CD4-positive, alpha-beta T cell treated with Interleukin-21 for 1 hour (primary cell): ENCODE measurements around the gene KRTAP12-1.
A peak's percentile ranks its signal among the peaks of the same experiment; 100 is the strongest.
"Not testable (repeated sequence)": the region's sequence is repeated elsewhere in the genome, so short reads cannot be mapped to it uniquely, and the experiment has no call there.

Source experiments
- DNase-seq: peaks from one replicate; pipeline ENCODE4 v3.0.0-alpha.2; 2020

Gene KRTAP12-1

DNA sequence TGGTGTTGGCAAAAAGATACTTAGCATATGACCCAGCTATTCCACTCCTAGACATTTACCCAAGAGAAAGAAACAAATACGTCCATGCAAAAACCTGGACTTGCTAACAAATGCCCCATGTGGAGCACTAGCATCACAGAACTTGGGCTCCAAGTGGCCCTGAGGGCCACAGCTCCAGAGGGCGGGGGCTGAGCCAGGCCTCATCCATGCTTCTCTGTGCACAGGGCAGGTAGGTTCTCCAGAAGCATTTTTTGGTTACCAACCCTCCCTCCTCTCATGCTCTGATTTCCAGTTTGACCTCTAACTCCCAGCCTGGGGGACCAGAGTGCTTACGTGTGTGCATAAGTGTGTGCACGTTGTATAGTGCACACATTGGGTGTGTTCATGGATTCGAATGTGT, 17.3 kb downstream of the KRTAP12-1 start:
- DNase-seq = no peak

DNA sequence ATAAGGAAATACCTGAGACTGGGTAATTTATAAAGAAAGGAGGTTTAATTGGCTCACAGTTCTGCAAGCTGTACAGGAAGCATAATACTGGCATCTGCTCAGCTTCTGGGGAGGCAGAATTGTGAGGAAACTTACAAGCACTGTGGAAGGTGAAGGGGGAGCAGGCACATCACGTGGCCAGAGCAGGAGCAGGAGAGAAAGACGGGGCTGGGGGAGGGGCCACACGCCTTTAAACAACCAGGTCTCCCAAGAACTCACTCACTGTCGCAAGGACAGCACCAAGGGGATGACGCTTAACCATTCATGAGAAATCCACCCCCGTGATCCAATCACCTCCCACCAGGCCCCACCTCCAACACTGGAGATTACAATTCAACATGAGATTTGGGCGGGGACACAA, 20.4 kb downstream of the KRTAP12-1 start:
- DNase-seq = not testable (repeated sequence)

DNA sequence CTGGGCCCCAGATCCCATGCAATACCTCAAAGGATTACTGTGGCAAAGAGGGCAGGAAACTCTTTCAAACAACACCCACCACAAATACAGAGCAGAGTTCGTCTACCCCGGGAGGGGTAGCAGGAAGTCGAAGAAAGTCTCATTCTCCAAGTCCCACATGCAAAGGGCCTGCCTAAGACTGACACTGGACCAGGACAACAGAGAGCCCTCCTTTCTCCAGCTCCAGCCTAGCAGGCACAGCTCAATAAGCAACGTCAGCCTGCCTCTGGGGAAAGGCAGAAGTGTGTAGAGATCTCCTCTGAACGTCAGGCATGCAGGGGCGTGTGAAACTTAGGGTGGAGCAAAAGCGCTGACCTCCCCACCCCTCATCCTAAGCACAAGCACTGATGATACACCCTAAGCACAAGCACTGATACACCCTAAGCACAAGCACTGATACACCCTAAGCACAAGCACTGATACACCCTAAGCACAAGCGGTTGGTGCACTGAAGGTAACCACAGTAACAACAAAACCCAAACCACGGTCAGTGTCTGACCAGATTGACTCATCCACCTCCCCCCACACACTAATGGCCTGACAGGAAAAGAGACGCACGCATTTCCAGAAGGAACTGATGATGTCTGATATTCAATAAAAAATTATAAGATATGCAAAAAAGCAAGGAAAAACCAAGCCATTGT, 22.9 kb downstream of the KRTAP12-1 start:
- DNase-seq = peak; percentile 38

DNA sequence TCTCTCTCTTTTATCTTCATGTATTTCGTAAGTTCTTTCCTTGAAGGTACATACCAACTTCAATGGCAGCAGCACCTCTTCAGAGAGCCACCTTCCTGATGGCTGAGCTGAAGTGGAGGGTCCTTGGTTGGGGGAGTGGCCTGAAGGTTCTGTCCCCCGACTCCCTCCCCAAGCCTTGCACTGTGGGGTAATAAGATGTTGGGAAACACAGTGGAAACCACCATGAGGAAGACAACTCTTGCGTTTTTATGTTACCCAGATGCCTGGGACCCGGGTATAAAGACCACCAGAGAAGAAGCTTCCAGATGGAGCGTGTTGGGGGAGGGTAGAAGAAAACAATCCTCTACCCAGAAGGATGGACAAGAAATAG, 23.4 kb downstream of the KRTAP12-1 start:
- DNase-seq = no peak

DNA sequence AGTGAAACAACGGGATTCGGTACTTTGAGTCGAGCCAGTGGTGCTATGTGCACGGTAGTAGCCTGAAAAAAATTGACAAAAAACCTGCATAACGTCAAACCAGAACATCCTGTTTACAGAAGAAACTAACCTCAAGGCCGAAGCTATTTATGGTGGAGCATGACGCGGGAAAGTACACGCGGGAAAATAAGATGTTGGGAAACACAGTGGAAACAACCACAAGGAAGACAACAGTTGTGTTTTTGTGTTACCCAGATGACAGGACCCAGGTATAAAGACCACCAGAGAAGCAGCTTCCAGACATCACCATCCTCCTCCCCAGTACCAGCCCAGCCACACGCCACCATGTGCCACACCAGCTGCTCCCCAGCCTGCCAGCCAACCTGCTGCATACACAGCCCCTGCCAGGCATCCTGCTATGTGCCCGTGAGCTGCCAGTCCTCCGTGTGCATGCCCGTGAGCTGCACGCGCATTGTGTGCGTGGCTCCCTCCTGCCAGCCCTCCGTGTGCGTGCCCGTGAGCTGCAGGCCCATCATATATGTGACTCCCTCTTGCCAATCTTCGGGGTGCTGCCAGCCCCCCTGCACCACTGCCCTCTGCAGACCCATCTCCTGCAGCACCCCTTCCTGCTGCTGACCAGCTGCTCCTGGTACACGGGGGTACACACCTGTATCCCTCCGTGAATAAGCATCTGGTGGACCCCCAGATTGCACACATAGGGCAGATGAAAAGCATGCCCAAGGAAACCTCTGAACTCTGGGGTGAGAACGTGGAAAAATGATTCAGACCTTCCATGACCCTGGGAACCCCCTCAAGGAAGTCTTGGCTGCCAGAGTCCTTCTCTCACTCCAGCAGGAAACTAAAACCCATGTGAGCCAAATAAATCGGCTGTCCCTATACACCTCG, 24.1 kb downstream of the KRTAP12-1 start, which contains the start of gene KRTAP12-3:
TSS of gene KRTAP12-3 (plus strand) at position 298 of the 906 bp plus-strand sequence. CDS start at position 346, 48 bp downstream.
- DNase-seq = peak; percentile 83

DNA sequence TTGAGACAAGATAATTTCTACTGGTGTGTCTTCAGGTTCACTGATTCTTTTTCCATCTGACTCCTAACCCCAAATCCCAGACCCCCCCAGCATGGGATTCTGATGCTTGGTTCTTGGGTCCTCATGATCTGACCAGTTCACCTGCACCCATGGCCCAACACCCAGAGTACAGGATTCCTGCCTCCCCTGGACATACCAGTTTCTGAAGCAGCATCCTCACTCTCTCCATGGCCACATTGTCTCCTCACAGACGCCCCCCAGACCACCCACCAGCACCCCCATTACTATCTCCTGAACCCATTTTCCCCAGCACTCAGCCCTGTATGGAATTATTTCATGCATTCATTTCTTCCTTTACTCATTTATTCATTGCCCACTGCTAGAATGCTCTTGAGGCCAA, 25.1 kb downstream of the KRTAP12-1 start:
- DNase-seq = no peak

DNA sequence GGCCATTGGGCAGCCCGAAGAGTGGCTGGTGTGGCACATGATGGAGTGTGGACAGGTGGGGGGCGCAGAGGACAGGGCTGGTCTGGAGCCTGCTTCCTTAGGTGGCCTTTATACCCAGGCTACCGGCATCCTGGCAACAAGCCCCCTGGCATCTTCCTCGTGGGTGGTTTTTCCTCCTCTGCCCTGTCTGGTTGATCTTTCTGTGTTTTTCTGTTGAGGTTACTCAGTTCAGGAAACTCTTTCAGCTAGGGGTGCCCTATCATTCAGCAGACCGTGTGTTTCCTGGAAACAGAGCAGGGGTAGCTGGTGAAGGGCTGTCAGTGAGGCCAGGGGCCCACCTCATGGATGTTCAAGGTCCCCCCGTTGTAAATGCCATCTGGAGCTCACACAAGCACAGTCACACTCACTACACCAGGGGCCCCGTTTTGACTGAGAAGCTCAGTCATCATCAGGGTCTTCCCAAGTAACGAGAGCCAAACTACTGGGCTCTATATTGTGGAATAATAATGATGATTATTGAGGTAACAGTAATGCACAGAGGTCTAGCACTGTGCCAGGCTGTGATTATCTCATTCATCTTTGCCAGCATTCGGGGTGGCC, 27.3 kb downstream of the KRTAP12-1 start, which contains the start of gene KRTAP12-4:
TSS of gene KRTAP12-4 (minus strand) at position 84 of the 600 bp plus-strand sequence. CDS start at position 39, 45 bp downstream.
- peak; percentile 28 for DNase-seq

DNA sequence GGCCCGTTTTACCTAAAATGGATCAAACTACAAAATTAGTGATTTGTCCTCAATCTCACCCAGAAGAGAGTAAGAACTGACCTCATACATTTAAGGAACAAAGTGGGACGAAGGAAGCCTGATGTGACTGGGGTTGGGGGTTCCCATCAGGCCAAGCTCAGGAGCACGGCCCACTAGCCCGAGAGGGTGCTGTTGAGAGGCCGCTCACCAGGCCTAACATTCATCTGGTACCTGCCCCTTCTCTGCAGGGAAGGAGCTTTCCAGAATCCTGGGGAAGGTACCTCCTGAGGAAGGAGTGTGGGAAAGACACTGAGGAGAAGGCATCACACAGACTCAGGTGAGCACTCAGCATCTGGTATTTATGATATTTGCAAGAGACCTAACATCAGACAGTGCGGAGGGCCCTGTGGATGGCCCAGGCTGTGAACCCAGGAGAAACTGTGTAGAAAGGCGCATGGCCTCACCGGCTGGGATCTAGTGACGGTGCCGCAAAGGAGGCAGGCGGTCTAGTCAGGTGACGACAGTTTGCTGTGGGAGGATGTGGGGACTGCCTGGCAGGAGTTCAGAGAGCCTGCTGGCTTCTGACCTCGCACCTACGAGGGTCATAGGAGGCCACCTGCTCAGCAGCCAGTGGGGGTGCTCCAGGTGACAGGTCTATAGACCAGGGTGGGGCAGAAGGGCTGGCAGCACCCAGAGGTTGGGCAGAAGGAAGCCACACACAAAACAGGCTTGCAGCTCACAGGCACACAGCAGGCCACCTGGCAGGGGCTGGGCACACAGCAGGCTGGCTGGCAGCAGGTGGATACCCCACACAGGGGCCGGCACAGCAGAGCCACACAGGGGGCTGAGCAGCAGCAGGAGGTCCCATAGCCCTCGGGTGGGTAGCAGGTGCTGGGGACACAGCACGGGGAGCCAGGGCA, 28.0 kb downstream of the KRTAP12-1 start:
- DNase-seq = peak; percentile 80

DNA sequence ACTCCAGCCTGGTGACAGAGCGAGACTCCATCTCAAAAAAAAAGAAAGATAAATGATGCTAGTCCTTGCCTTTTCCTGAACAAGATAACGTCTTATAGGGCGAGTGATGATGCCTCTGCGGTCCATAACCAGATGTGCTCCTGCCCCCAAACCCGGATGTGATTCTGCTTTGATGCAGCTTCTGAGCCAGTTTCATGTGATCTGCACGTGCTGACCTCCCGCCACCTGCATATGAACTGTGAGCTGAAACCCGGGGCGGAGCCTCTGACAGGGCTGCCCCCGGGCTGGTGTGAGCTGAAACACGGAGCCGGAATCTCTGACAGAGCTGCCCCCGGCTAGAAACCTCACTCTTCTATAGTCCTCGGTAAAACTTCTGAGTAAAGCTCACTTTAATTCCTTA, 28.8 kb downstream of the KRTAP12-1 start:
- DNase-seq = no peak

DNA sequence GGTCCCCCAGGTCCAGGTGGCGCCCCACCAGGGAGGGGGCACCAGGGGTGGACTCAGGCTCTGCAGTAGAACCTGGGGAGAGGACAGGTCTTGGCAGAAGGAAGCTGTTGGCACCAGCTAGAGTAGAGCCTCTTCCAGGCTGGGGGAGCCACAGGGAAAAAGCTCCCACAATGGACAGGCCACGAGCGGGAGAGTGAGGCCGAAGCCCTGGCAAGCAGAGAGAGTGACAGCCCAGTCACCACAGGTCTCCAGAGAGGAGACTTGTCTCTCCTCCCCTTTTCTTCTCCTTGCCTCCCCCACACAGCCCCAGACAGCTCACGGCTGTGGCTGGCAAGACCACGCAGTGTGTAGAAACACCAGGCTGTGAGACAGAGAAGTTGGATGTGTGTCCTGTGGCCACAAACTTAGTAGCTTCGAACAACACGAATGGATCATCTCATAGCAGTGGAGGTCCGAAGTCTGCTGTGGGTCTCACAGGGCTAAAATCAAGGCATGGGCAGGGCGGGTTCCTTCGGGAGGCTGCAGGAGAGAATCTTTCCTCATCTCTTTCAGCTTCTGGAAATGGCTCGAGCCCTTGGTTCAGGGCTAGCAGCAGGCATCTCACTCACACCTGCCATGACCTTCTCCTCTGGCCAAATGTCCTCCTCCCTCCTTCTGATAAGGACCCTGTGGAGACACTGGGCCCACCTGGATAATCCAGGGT, 30.8 kb downstream of the KRTAP12-1 start:
- no peak for DNase-seq

DNA sequence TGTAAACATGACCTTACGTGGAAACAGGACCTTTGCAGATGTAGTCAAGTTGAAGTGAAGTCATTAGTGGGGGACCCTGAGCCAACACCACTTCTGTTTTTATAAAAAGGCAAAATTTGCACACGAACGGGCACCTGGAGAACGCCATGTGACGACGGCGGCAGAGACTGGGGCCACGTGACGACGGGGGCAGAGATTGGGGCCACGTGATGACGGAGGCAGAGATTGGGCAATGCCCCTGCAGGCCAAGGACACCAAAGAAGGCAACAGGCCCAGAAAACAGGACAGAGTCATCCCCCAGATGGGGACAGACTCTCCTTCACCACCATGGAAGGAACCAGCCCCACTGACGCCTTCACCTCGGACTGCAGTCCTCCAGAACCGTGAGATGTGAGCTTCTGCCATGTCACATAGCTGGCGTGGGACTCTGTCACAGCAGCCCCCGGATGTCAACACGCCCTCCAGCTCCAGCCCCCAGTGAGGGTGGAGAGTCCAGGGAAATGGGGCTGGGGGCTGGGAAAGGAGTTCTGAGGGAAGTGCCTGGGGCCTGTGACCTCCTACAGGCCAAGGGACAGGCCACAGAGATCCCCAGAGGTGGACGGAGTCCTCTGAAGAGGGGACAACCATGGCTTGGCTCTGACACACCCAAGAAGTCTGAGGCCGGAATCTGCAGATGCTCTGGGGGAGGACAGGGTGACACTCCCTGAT, 31.5 kb downstream of the KRTAP12-1 start:
- DNase-seq = no peak

DNA sequence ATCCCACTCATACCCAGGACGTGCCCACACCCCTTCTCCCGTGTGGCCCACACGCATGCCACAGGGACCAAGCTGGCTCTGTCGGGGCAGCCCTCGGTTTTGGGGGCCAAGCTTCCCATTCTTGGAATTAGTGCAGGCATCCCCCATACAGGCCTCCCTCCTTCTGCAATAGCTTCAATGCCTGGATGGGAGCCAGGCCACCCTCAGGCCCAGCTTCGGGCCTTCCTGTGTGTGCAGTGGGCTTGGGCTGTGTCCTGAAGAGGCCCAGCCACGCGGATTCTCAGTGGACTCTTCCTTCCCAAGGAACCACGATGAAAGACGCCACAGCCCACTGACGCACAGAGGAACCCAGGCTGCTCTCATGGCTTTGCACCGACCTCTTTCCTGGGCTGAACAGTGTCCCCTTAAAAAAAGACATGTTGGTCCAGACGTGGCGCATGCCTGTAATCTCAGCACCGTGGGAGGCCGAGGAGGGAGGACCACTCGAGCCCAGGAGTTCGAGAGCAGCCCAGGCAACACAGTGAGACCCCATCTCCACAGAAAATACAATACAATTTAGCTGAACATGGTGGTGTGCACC, 32.4 kb downstream of the KRTAP12-1 start:
- no peak for DNase-seq

DNA sequence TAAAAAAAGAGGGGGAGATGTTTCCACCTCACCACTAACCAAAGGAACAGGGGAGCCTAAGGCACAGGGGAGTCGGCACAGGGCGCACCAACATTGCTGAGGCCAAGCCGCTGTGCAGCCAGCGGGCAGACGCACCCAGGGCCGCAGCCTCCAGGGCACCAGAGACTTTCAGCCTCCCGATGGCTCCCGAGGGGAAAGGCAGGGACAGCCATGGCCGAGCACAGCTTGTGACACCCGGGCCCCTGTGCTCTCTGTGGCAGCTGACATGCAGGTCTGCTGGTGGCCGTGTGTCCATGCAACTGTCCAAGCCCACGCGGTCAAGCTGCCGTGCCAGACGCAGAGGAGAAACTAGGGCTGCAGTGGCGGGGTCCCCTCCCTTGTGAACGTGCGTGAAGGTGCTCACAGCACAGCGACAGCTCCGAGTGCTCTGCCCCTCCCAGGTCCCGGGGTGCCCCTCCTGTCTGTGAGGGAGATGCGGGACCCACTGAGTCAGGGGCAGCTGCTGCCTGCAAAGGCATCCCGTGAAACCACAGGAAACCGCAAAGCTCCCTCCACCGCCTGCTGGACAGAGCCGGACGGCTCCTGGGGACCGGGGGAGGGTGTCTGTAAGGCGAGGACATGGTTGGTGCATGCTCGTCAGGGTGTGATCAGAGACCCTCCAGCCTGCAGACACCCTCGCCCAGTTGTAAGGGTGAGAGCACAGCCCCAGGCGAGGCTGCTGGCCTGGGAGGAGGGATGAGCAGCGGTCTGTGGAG, 33.2 kb downstream of the KRTAP12-1 start:
- no peak for DNase-seq

DNA sequence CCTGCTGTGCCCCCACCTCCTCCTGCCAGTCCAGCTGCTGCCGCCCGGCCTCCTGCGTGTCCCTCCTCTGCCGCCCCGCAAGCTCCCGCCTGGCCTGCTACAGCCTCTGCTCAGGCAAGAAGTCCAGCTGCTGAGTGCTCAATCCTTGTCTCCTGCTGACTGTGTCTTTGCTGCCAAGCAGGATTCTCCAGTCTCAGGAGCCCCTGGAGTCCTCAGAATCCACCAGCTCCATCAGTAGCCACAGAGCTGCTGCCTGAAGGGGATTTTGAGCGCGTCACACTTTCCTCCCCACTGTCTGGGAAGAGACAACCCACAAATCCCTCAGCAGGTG, 34.8 kb downstream of the KRTAP12-1 start:
- no peak for DNase-seq

DNA sequence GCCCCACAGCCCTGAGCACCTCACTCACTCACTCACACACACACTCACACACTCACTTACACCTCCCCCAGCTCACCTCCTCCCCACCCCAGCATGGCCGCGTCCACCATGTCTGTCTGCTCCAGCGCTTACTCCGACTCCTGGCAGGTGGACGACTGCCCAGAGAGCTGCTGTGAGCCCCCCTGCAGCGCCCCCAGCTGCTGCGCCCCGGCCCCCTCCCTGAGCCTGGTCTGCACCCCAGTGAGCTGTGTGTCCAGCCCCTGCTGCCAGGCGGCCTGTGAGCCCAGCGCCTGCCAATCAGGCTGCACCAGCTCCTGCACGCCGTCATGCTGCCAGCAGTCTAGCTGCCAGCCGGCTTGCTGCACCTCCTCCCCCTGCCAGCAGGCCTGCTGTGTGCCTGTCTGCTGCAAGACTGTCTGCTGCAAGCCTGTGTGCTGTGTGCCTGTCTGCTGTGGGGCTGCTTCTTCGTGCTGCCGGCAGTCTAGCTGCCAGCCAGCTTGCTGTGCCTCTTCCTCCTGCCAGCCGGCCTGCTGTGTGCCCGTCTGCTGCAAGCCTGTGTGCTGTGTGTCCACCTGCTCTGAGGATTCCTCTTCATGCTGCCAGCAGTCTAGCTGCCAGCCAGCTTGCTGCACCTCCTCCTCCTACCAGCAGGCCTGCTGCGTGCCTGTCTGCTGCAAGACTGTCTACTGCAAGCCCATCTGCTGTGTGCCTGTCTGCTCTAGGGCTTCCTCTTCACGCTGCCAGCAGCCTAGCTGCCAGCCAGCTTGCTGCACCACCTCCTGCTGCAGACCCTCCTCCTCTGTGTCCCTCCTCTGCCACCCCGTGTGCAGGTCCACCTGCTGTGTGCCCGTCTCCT, 35.4 kb downstream of the KRTAP12-1 start, which contains the start of gene KRTAP10-11:
TSS of gene KRTAP10-11 (plus strand) at position 49 of the 856 bp plus-strand sequence. CDS start at position 94, 45 bp downstream.
- DNase-seq = not testable (repeated sequence)

DNA sequence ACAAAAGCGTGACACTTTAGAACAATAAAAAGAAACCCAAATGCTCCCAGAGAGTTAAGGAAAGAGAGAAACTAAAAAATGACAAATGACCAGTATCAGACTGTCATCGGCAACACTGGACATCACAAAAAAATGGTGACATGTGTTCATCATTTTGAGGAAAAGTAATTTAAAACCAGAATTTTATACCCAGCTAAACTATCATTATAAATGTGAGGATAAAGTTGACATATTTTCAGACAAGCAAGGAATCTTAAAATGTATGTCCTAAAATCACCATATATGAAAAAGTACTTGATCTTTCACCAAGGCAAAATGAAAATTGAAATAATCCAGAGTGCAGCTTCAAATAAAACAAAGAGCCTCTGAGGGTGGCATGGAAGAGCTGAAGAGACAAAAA, 37.1 kb downstream of the KRTAP12-1 start:
- DNase-seq = no peak

DNA sequence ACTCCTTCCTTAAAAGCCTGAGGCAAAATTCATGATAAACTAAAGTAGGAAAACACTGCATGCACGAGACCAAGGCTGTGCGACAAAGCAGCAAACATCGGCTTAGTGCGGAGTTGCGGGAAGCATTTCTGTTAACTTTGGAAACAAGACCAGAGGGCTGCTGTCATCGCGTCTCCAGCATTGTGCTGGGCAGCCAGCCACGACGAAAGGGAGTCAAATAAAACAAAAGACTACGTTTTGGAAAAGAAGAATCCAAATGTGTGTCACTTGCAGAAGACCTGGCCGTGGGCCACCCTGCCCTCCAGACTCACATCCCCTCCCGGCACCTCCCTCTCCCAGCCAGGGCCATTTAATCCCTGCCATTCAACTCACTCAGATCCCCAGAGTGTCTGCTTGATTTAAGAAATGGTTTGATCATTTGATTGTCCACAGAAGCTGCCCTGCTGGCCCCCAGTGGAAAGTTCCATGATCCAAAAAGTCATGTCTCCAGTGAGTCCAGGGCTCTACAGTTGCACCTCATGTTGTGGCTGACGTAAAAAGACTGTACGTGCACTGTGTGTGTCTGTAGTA, 38.1 kb downstream of the KRTAP12-1 start:
- DNase-seq = no peak

DNA sequence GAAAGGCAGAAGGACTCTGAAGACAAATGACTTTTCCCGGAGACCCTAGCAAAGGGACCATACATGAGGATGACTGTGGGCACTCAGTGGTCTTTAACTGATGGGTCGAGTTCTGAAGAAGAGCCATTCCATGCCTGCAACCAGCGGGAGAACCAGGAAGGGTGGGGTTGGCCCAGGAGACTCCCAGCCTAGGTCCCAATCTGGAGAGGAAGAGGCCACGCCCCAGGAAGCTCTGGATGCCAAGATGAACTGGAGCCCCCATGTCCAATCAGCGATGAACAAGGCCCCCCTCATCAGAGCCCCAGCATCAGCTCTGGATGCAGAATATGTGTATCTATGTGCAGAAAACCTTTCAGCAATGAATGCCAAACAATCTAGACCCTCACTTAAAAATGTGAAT, 41.2 kb downstream of the KRTAP12-1 start:
- no peak for DNase-seq

DNA sequence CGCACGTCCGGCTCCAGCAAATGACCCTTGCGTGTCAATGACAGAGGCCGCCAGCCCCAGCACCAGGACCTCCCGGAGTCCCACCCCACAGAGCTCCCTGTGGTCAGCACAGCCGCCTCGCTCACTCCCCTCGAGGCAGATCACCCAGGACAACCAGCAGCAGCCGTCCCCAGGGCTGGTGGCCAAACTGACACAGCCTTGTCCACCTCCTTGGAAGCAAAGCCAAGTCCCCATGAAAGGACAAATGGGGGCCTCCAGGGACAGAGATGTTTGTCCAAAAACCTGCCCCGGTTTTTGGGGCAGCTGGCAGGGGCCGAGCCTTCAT, 42.7 kb downstream of the KRTAP12-1 start:
- DNase-seq = no peak
